ENCODE measurements around the gene OR7C2.
A peak's percentile ranks its signal among the peaks of the same experiment; 100 is the strongest.
"Not testable (repeated sequence)": the region's sequence is repeated elsewhere in the genome, so short reads cannot be mapped to it uniquely, and the experiment has no call there.

The OR7C2 gene

DNA sequence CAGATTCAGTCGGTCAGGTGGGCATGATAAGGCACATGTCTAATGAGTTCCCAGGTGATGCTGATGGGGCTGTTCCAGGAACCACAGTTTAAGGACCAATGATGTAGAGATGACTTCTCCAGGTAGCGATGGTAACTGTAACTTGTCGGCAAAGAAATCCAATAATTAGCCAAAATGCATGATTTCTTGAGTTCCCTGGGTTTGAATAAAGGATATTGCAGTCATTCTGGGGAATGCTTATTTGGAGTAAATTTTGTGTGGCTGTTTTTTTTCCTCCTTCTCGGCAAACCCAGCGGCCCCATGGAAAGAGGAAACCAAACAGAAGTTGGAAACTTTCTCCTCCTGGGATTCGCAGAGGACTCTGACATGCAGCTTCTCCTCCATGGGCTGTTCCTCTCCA lies at the start of gene OR7C2:
Gene OR7C2 (plus strand): TSS at position 301 of the 400 bp plus-strand sequence. CDS start 0 bp downstream, at position 301.
- Histone ChIP-seq H3K27ac (ENCODE audit: low read depth, low read length) (no peak within 1 kb of the TSS), H3K36me3 (ENCODE audit: insufficient read depth, low read length) (no peaks in the 10 kb centered on the region), H3K27me3 (ENCODE audit: insufficient read depth, low read length) (peaks cover 2% of the 10 kb centered on the region), H3K4me1 (ENCODE audit: control insufficient read depth, insufficient read depth, low read length, unreplicated experiment) (peaks cover 3% of the 10 kb centered on the region), H3K79me2 (ENCODE audit: control insufficient read depth, insufficient read depth, low read length, unreplicated experiment) (no peaks in the 10 kb centered on the region), H2AFZ (ENCODE audit: low read length, unreplicated experiment) (no peak within 1 kb of the TSS), H3K4me3 (ENCODE audit: low read depth, low read length) (no peak within 1 kb of the TSS)

DNA sequence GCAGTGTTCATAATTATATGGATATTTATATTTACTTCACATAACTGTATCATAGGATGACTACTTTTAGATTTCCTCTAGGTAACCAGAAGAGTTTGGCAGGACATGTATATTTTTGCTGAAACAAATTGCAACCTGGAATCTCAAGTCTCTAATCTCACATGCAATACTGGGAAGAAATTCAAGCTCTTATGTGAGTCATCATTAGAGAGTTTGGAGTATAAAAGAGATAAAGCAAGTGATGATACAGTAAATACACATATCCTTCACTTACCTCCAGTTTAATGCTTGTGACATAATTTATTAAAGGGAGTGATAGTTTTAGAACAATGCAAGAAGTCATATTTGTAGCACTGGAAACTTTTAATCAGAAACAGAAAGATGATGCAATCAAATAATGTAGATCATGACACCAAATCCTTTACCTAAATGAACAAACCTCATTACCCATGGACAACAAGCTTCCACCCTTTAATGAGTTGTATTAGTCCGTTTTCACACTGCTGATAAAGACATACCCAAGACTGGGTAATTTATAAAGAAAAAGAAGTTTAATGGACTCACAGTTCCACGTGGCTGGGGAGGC lies 39.5 kb upstream of the OR7C2 start:
- H3K79me2 ChIP-seq (ENCODE audit: control insufficient read depth, insufficient read depth, low read length, unreplicated experiment), result no peaks in the 10 kb centered on the region
- H3K36me3 ChIP-seq (ENCODE audit: insufficient read depth, low read length), result no peaks in the 10 kb centered on the region
- H3K4me1 ChIP-seq (ENCODE audit: control insufficient read depth, insufficient read depth, low read length, unreplicated experiment), result no peaks in the 10 kb centered on the region
- H3K27me3 ChIP-seq (ENCODE audit: insufficient read depth, low read length), result peaks cover 40% of the 10 kb centered on the region
- H3K27ac ChIP-seq (ENCODE audit: low read depth, low read length), result no peak overlapping the region
- no peak overlapping the region for H2AFZ ChIP-seq (ENCODE audit: low read length, unreplicated experiment)
- H3K4me3 ChIP-seq (ENCODE audit: low read depth, low read length), result no peak overlapping the region

- H3K36me3 ChIP-seq (ENCODE audit: insufficient read depth, low read length), result no peaks in the 10 kb centered on the region
- no peak overlapping the region for H3K27ac ChIP-seq (ENCODE audit: low read depth, low read length)
- H3K4me1 ChIP-seq (ENCODE audit: control insufficient read depth, insufficient read depth, low read length, unreplicated experiment), result no peaks in the 10 kb centered on the region
- peaks cover 27% of the 10 kb centered on the region for H3K27me3 ChIP-seq (ENCODE audit: insufficient read depth, low read length)
- no peak overlapping the region for H2AFZ ChIP-seq (ENCODE audit: low read length, unreplicated experiment)
- no peaks in the 10 kb centered on the region for H3K79me2 ChIP-seq (ENCODE audit: control insufficient read depth, insufficient read depth, low read length, unreplicated experiment)
- no peak overlapping the region for H3K4me3 ChIP-seq (ENCODE audit: low read depth, low read length)
These were observed 34.6 kb upstream of the OR7C2 start for GRCh38 chr19:14906711-14907110.

DNA sequence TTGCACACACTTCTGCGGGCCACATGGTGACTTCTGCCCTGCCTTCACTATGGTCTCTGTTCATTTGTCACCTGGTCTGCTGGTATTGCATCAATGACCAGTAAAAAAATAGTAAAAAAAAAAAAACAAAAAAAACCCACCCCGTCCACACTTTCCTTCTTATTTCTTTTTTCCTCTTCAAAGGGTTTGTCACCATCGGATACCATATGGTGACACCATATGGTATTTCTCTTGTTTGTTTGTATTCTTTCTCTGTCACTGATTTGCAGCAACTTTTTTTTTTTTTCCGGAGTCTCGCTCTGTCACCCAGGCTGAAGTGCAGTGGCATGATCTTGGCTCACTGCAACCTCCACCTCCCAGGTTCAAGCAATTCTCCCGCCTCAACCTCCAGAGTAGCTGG lies 26.2 kb upstream of the OR7C2 start:
- Histone ChIP-seq H3K36me3 (ENCODE audit: insufficient read depth, low read length) (no peaks in the 10 kb centered on the region), H3K4me1 (ENCODE audit: control insufficient read depth, insufficient read depth, low read length, unreplicated experiment) (no peaks in the 10 kb centered on the region), H3K4me3 (ENCODE audit: low read depth, low read length) (no peak overlapping the region), H3K27me3 (ENCODE audit: insufficient read depth, low read length) (peaks cover 17% of the 10 kb centered on the region; the same call in 1 of the 2 replicates), H3K79me2 (ENCODE audit: control insufficient read depth, insufficient read depth, low read length, unreplicated experiment) (no peaks in the 10 kb centered on the region), H2AFZ (ENCODE audit: low read length, unreplicated experiment) (no peak overlapping the region), H3K27ac (ENCODE audit: low read depth, low read length) (no peak overlapping the region)

DNA sequence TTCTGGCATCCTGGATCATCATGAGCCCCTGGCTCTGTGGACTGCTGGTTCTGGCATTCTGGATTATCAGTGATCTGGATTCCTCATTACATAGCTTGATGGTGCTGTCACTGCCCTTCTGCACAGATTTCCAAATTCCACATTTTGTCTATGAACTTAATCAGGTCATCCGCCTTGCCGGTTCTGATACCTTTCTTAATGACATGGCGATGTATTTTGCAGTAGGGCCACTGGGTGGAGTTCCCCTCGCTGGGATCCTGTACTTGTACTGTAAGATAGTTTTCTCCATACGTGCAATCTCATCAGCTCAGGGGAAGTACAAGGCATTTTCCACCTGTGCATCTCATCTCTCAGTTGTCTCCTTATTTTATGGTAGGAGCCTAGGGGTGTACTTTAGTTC lies 24.4 kb upstream of the OR7C2 start:
- H3K36me3 ChIP-seq (ENCODE audit: insufficient read depth, low read length), result no peaks in the 10 kb centered on the region
- H3K4me3 ChIP-seq (ENCODE audit: low read depth, low read length), result no peak overlapping the region
- peaks cover 17% of the 10 kb centered on the region for H3K27me3 ChIP-seq (ENCODE audit: insufficient read depth, low read length)
- no peaks in the 10 kb centered on the region for H3K79me2 ChIP-seq (ENCODE audit: control insufficient read depth, insufficient read depth, low read length, unreplicated experiment)
- H3K27ac ChIP-seq (ENCODE audit: low read depth, low read length), result no peak overlapping the region
- no peaks in the 10 kb centered on the region for H3K4me1 ChIP-seq (ENCODE audit: control insufficient read depth, insufficient read depth, low read length, unreplicated experiment)
- H2AFZ ChIP-seq (ENCODE audit: low read length, unreplicated experiment), result no peak overlapping the region

GRCh38 chr19:14933506-14933905 lies 7.8 kb upstream of the OR7C2 start:
- no peak overlapping the region for H2AFZ ChIP-seq (ENCODE audit: low read length, unreplicated experiment)
- H3K4me3 ChIP-seq (ENCODE audit: low read depth, low read length), result no peak overlapping the region
- H3K27me3 ChIP-seq (ENCODE audit: insufficient read depth, low read length), result peaks cover 7% of the 10 kb centered on the region
- no peak overlapping the region for H3K27ac ChIP-seq (ENCODE audit: low read depth, low read length)
- H3K79me2 ChIP-seq (ENCODE audit: control insufficient read depth, insufficient read depth, low read length, unreplicated experiment), result no peaks in the 10 kb centered on the region
- H3K4me1 ChIP-seq (ENCODE audit: control insufficient read depth, insufficient read depth, low read length, unreplicated experiment), result no peaks in the 10 kb centered on the region
- no peaks in the 10 kb centered on the region for H3K36me3 ChIP-seq (ENCODE audit: insufficient read depth, low read length)

- Histone ChIP-seq H3K79me2 (ENCODE audit: control insufficient read depth, insufficient read depth, low read length, unreplicated experiment) (no peaks in the 10 kb centered on the region), H3K4me3 (ENCODE audit: low read depth, low read length) (no peak overlapping the region), H2AFZ (ENCODE audit: low read length, unreplicated experiment) (no peak overlapping the region), H3K4me1 (ENCODE audit: control insufficient read depth, insufficient read depth, low read length, unreplicated experiment) (peaks cover 3% of the 10 kb centered on the region), H3K36me3 (ENCODE audit: insufficient read depth, low read length) (no peaks in the 10 kb centered on the region), H3K27me3 (ENCODE audit: insufficient read depth, low read length) (peaks cover 4% of the 10 kb centered on the region), H3K27ac (ENCODE audit: low read depth, low read length) (no peak overlapping the region)
These were observed 1.0 kb upstream of the OR7C2 start for GRCh38 chr19:14940266-14940665.

GRCh38 chr19:14943601-14944000 lies 2.3 kb downstream of the OR7C2 start:
- Histone ChIP-seq H3K4me1 (ENCODE audit: control insufficient read depth, insufficient read depth, low read length, unreplicated experiment) (peaks cover 3% of the 10 kb centered on the region), H3K79me2 (ENCODE audit: control insufficient read depth, insufficient read depth, low read length, unreplicated experiment) (no peaks in the 10 kb centered on the region), H3K36me3 (ENCODE audit: insufficient read depth, low read length) (no peaks in the 10 kb centered on the region), H2AFZ (ENCODE audit: low read length, unreplicated experiment) (no peak overlapping the region), H3K4me3 (ENCODE audit: low read depth, low read length) (no peak overlapping the region), H3K27ac (ENCODE audit: low read depth, low read length) (peak overlapping the region; percentile 66), H3K27me3 (ENCODE audit: insufficient read depth, low read length) (no peaks in the 10 kb centered on the region; the same call in 1 of the 2 replicates)

GRCh38 chr19:14944456-14944855 lies 3.2 kb downstream of the OR7C2 start:
- Histone ChIP-seq H3K4me3 (ENCODE audit: low read depth, low read length) (no peak overlapping the region), H3K79me2 (ENCODE audit: control insufficient read depth, insufficient read depth, low read length, unreplicated experiment) (no peaks in the 10 kb centered on the region), H3K36me3 (ENCODE audit: insufficient read depth, low read length) (no peaks in the 10 kb centered on the region), H2AFZ (ENCODE audit: low read length, unreplicated experiment) (no peak overlapping the region), H3K27ac (ENCODE audit: low read depth, low read length) (no peak overlapping the region), H3K4me1 (ENCODE audit: control insufficient read depth, insufficient read depth, low read length, unreplicated experiment) (peaks cover 3% of the 10 kb centered on the region), H3K27me3 (ENCODE audit: insufficient read depth, low read length) (no peaks in the 10 kb centered on the region)

- H3K27ac ChIP-seq (ENCODE audit: low read depth, low read length); H3K79me2 ChIP-seq (ENCODE audit: control insufficient read depth, insufficient read depth, low read length, unreplicated experiment); H3K36me3 ChIP-seq (ENCODE audit: insufficient read depth, low read length); H3K4me3 ChIP-seq (ENCODE audit: low read depth, low read length); H3K4me1 ChIP-seq (ENCODE audit: control insufficient read depth, insufficient read depth, low read length, unreplicated experiment); H3K27me3 ChIP-seq (ENCODE audit: insufficient read depth, low read length); H2AFZ ChIP-seq (ENCODE audit: low read length, unreplicated experiment): not testable (repeated sequence)
These were observed 8.1 kb downstream of the OR7C2 start for GRCh38 chr19:14949413-14949812.

DNA sequence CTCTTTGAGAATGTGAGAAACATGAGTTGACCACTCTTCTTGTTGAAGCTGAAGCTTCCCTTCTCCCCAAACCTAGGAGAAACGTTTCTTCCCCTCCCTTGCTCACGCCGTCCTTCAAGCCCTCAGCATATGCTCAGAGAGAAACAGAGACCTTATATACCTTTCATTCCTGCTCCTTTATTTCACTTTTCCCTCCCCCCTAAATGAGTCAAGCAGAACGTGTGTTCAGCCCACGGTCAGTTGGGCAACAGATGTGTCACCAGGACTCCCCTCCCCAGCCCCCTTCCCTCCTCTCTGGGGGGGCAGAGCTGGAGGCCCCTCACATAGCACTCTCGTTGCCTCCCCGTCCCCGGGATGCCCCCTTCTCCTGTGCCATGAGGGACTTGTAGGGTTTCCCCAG lies 8.6 kb downstream of the OR7C2 start:
- Histone ChIP-seq H3K27ac (ENCODE audit: low read depth, low read length) (no peak overlapping the region), H3K27me3 (ENCODE audit: insufficient read depth, low read length) (no peaks in the 10 kb centered on the region), H3K79me2 (ENCODE audit: control insufficient read depth, insufficient read depth, low read length, unreplicated experiment) (no peaks in the 10 kb centered on the region), H2AFZ (ENCODE audit: low read length, unreplicated experiment) (no peak overlapping the region), H3K4me3 (ENCODE audit: low read depth, low read length) (no peak overlapping the region), H3K36me3 (ENCODE audit: insufficient read depth, low read length) (no peaks in the 10 kb centered on the region), H3K4me1 (ENCODE audit: control insufficient read depth, insufficient read depth, low read length, unreplicated experiment) (no peaks in the 10 kb centered on the region)
